Tibial nerve (tissue), 3 donors: Measurements from ENCODE around the gene HNRNPC.

ENCODE experiments used
- POLR2A ChIP-seq, 2 donors: fragments of 450-650 bp; IDR thresholded peaks; one replicate each; pipeline ENCODE4 v1.6.1; 2017; ENCODE audit warnings: antibody characterized with exemption in 2 of 2, mild to moderate bottlenecking in 2 of 2, moderate library complexity in 2 of 2
- TF ChIP-seq, protein P1 (sequence below), 5 experiments: fragments of 200-600 bp in 3 of 5; fragments of 450-650 bp in 2 of 5; sonication (generic) in 3 of 5; IDR thresholded peaks; one replicate each; pipeline ENCODE4 v1.5.1; 2016 to 2019; ENCODE audit warnings: antibody characterized with exemption in 5 of 5, mild to moderate bottlenecking in 3 of 5, moderate library complexity in 2 of 5

DNA sequence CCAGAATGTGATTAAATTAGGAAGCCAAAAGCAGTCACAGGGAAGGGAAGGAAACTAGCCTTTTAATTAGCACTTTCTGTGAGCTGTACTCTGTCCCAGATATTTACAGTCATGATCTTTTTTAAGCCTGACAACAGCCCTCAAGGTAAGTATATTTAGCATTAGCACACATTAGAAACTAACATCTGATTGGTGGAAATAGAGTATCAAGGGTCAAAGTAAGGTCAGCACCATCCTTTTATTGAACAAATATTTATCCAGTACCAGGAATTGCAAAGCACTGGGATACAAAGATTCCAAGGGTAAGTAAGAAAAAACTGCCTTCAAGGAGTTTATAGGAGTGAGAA, 38.9 kb upstream of the HNRNPC start:
- TF ChIP-seq, protein P1, sequence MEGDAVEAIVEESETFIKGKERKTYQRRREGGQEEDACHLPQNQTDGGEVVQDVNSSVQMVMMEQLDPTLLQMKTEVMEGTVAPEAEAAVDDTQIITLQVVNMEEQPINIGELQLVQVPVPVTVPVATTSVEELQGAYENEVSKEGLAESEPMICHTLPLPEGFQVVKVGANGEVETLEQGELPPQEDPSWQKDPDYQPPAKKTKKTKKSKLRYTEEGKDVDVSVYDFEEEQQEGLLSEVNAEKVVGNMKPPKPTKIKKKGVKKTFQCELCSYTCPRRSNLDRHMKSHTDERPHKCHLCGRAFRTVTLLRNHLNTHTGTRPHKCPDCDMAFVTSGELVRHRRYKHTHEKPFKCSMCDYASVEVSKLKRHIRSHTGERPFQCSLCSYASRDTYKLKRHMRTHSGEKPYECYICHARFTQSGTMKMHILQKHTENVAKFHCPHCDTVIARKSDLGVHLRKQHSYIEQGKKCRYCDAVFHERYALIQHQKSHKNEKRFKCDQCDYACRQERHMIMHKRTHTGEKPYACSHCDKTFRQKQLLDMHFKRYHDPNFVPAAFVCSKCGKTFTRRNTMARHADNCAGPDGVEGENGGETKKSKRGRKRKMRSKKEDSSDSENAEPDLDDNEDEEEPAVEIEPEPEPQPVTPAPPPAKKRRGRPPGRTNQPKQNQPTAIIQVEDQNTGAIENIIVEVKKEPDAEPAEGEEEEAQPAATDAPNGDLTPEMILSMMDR (IDR thresholded peaks at IDR 0.05), result no peak
- TF ChIP-seq POLR2A (IDR thresholded peaks at IDR 0.05), result no peak
